Skeletal muscle tissue (tissue), 4 donors: Measurements from ENCODE around the gene FUS. TPM values are rescaled to one million over a fixed set of nuclear protein-coding genes. Genes with fewer than 3 reads are reported as not detected.
"Not testable (repeated sequence)": the region's sequence is repeated elsewhere in the genome, so short reads cannot be mapped to it uniquely, and the experiment has no call there.

ENCODE experiments used
- H3K27ac ChIP-seq: one replicate; pipeline ENCODE4 v1.7.0; 2013; ENCODE audit warnings: mild to moderate bottlenecking, low read depth, low read length, inconsistent platforms
- H3K27me3 ChIP-seq, 3 donors: one replicate each; pipeline ENCODE4 v1.7.0; 2013; ENCODE audit warnings: low read length in 3 of 3; ENCODE audit not compliant: control insufficient read depth in 3 of 3, insufficient read depth in 3 of 3
- H3K36me3 ChIP-seq, 3 donors: one replicate each; pipeline ENCODE4 v1.7.0; 2013; ENCODE audit warnings: low read length in 3 of 3; ENCODE audit not compliant: control insufficient read depth in 3 of 3, insufficient read depth in 3 of 3
- H3K4me1 ChIP-seq, 3 donors: one replicate each; pipeline ENCODE4 v1.7.0; 2013; ENCODE audit warnings: low read length in 3 of 3, mild to moderate bottlenecking in 3 of 3; ENCODE audit not compliant: control insufficient read depth in 3 of 3, insufficient read depth in 3 of 3
- H3K4me3 ChIP-seq, 3 donors: one replicate each; pipeline ENCODE4 v1.7.0; 2013; ENCODE audit warnings: low read length in 3 of 3
- H3K9ac ChIP-seq, 3 donors: one replicate each; pipeline ENCODE4 v1.7.0; 2013; ENCODE audit warnings: low read length in 3 of 3, mild to moderate bottlenecking in 3 of 3, moderate library complexity in 2 of 3, low read depth in 1 of 3
- H3K9me3 ChIP-seq, 3 donors: one replicate each; pipeline ENCODE4 v1.7.0; 2013; ENCODE audit warnings: low read length in 3 of 3; ENCODE audit not compliant: control insufficient read depth in 3 of 3
- total RNA-seq: library from RNA; depleted of rRNA; stranded (reverse); fragments of >200 nt; gene quantifications from one replicate; pipeline ENCODE4 v1.2.3, GENCODE V29; 2014
- donor health status: Osteomylitis.

Gene FUS
- total RNA-seq, 1 donor from 2014 or later: 40.2 TPM

- Histone ChIP-seq H3K27me3 (peaks cover 8 to 13% (median 12%) of the 10 kb centered on the region in 3 donors), H3K4me1 (peaks cover 18 to 22% (median 20%) of the 10 kb centered on the region in 3 donors), H3K9me3 (no peaks in the 10 kb centered on the region), H3K36me3 (no peaks in the 10 kb centered on the region), H3K27ac (no peak overlapping the region), H3K4me3 (no peak overlapping the region), H3K9ac (no peak overlapping the region)
Measured at GRCh38 chr16:31143694-31144148, 36.2 kb upstream of the FUS start.

- not testable (repeated sequence) for H3K4me3 ChIP-seq, H3K36me3 ChIP-seq, H3K9me3 ChIP-seq, H3K9ac ChIP-seq, H3K27ac ChIP-seq
- peaks cover 11 to 15% (median 14%) of the 10 kb centered on the region in 3 donors for H3K4me1 ChIP-seq
- H3K27me3 ChIP-seq: peaks cover 8 to 14% (median 12%) of the 10 kb centered on the region in 3 donors
Measured at GRCh38 chr16:31144418-31144817, 35.5 kb upstream of the FUS start.

- H3K4me1 ChIP-seq: peaks cover 17 to 20% (median 17%) of the 10 kb centered on the region in 3 donors
- H3K9ac ChIP-seq: no peak overlapping the region
- no peaks in the 10 kb centered on the region for H3K36me3 ChIP-seq
- H3K9me3 ChIP-seq: no peaks in the 10 kb centered on the region
- H3K4me3 ChIP-seq: no peak overlapping the region
- H3K27ac ChIP-seq: no peak overlapping the region
- peaks cover 8 to 14% (median 12%) of the 10 kb centered on the region in 3 donors for H3K27me3 ChIP-seq
Measured at GRCh38 chr16:31145398-31145990, 34.4 kb upstream of the FUS start.

GRCh38 chr16:31147574-31147973 is 32.4 kb upstream of the FUS start:
- Histone ChIP-seq H3K36me3 (no peaks in the 10 kb centered on the region), H3K4me3 (no peak overlapping the region), H3K9me3 (no peaks in the 10 kb centered on the region), H3K4me1 (peaks cover 8 to 9% (median 9%) of the 10 kb centered on the region in 3 donors), H3K9ac (no peak overlapping the region), H3K27ac (no peak overlapping the region), H3K27me3 (peaks cover 8 to 14% (median 12%) of the 10 kb centered on the region in 3 donors)

- no peak overlapping the region for H3K27ac ChIP-seq
- no peaks in the 10 kb centered on the region for H3K36me3 ChIP-seq
- no peaks in the 10 kb centered on the region for H3K9me3 ChIP-seq
- no peak overlapping the region for H3K4me3 ChIP-seq
- peaks cover 8 to 14% (median 12%) of the 10 kb centered on the region in 3 donors for H3K27me3 ChIP-seq
- no peak overlapping the region for H3K9ac ChIP-seq
- H3K4me1 ChIP-seq: peaks cover 4 to 6% (median 5%) of the 10 kb centered on the region in 3 donors
Measured at GRCh38 chr16:31148281-31148728, 31.6 kb upstream of the FUS start.

GRCh38 chr16:31148896-31149295 is 31.0 kb upstream of the FUS start:
- no peak overlapping the region for H3K9ac ChIP-seq
- no peaks in the 10 kb centered on the region for H3K36me3 ChIP-seq
- H3K4me1 ChIP-seq: peaks cover 4 to 6% (median 5%) of the 10 kb centered on the region in 3 donors
- no peak overlapping the region for H3K4me3 ChIP-seq
- no peak overlapping the region for H3K27ac ChIP-seq
- H3K27me3 ChIP-seq: peaks cover 8 to 14% (median 12%) of the 10 kb centered on the region in 3 donors
- no peaks in the 10 kb centered on the region for H3K9me3 ChIP-seq

- Histone ChIP-seq H3K9me3 (no peaks in the 10 kb centered on the region), H3K4me1 (peaks cover 4 to 6% (median 5%) of the 10 kb centered on the region in 3 donors), H3K4me3 (no peak overlapping the region), H3K36me3 (no peaks in the 10 kb centered on the region), H3K27me3 (peaks cover 8 to 14% (median 12%) of the 10 kb centered on the region in 3 donors), H3K9ac (no peak overlapping the region), H3K27ac (no peak overlapping the region)
Measured at GRCh38 chr16:31149332-31149731, 30.6 kb upstream of the FUS start.

GRCh38 chr16:31149894-31150890 is 29.7 kb upstream of the FUS start, which contains the start of gene PRSS36:
PRSS36 (minus strand) TSS chr16:31150066; CDS start chr16:31150035, 31 bp downstream.
- Histone ChIP-seq H3K4me1 (peaks cover 4 to 6% (median 5%) of the 10 kb centered on the region in 3 donors), H3K27ac (no peak within 1 kb of the TSS), H3K9ac (no peak within 1 kb of the TSS), H3K9me3 (no peaks in the 10 kb centered on the region), H3K27me3 (peaks cover 8 to 14% (median 12%) of the 10 kb centered on the region in 3 donors), H3K4me3 (no peak within 1 kb of the TSS), H3K36me3 (no peaks in the 10 kb centered on the region)

GRCh38 chr16:31150976-31151375 is 29.0 kb upstream of the FUS start:
- H3K36me3 ChIP-seq, H3K9ac ChIP-seq, H3K4me1 ChIP-seq, H3K4me3 ChIP-seq, H3K27ac ChIP-seq, H3K9me3 ChIP-seq: not testable (repeated sequence)
- H3K27me3 ChIP-seq: peaks cover 6 to 14% (median 12%) of the 10 kb centered on the region in 3 donors
